ENCODE results near the gene FAM168A. TPM values are rescaled to one million over a fixed set of nuclear protein-coding genes. Genes with fewer than 3 reads are reported as not detected.

FAM168A gene
- total and polyA plus RNA-seq, 9 of the 15 experiments (the other 6 are each of a cell fraction or from before 2014, with no cell fraction given) = 0.44 to 7.2 (median 2.9) TPM

DNA sequence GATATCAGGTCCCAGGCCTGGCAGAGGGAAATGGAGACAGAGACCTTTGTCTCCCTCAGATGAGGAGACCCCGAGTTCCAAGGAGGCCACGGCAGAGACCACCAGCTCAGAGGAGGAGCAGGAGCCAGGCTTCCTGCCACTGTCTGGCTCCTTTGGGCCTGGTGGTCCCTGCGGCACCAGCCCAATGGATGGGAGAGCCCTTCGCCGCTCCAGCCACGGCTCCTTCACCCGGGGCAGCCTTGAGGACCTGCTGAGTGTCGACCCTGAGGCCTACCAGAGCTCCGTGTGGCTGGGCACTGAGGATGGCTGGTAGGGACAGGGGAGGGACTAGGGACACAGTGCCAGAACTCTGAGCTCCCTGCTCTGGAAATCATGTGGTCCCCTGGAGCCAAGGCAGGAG, 234.8 kb downstream of the FAM168A start (continued):
- TF ChIP-seq SMARCC2 (IDR thresholded peaks at IDR 0.05; ENCODE audit: low read depth) (no peak), GABPB1 (CRISPR knock-in tag; IDR thresholded peaks at IDR 0.05) (no peak), LEF1 (IDR thresholded peaks at IDR 0.05) (no peak), ERF (CRISPR knock-in tag; IDR thresholded peaks at IDR 0.05) (no peak)
- TF ChIP-seq, protein P1, sequence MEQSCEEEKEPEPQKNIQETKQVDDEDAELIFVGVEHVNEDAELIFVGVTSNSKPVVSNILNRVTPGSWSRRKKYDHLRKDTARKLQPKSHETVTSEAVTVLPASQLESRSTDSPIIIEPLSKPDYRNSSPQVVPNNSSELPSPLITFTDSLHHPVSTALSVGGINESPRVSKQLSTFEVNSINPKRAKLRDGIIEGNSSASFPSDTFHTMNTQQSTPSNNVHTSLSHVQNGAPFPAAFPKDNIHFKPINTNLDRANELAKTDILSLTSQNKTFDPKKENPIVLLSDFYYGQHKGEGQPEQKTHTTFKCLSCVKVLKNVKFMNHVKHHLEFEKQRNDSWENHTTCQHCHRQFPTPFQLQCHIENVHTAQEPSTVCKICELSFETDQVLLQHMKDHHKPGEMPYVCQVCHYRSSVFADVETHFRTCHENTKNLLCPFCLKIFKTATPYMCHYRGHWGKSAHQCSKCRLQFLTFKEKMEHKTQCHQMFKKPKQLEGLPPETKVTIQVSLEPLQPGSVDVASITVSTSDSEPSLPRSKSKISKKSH (CRISPR knock-in tag; IDR thresholded peaks at IDR 0.05) = no peak

GRCh38 chr11:73361953-73362776, 235.7 kb downstream of the FAM168A start:
- peaks cover 0 to 29% of the 10 kb centered on the region in 2 experiments; a peak in 3 of 5 replicates for H3K4me1 ChIP-seq (replicated peaks in 1 of 2; ENCODE audit: control insufficient read depth in 2 of 2, insufficient read depth in 2 of 2, low read length in 2 of 2)
- peak; percentile 76 to 99 (median 96) for DNase-seq (ENCODE audit: extremely low read depth in 1 of 4, low spot score in 3 of 4)
- no peaks in the 10 kb centered on the region for H3K9me3 ChIP-seq (replicated peaks; ENCODE audit: control insufficient read depth, insufficient read depth, low read depth, low read length)
- H3K79me2 ChIP-seq (ENCODE audit: control insufficient read depth, insufficient read depth, low read length) = no peaks in the 10 kb centered on the region
- H4K20me1 ChIP-seq (replicated peaks; ENCODE audit: control insufficient read depth, insufficient read depth, low read length) = peaks cover 14% of the 10 kb centered on the region
- WGBS (ENCODE audit: insufficient coverage, low coverage, missing lambda C conversion rate) = 3% methylated on average over 46 of the region's 70 CpGs
- peak; percentile 97 for ATAC-seq
- peak overlapping the region; percentile 87 for H2AFZ ChIP-seq (ENCODE audit: low read depth, low read length)
- peak; percentile 70 for FAIRE-seq
- H3K4me2 ChIP-seq (ENCODE audit: insufficient read depth, low read length) = peak overlapping the region; percentile 64
- no peaks in the 10 kb centered on the region for H3K36me3 ChIP-seq (ENCODE audit: control insufficient read depth, insufficient read depth, low read length)
- H3K9ac ChIP-seq (ENCODE audit: insufficient read depth in 1 of 2, low read depth in 2 of 2, low read length in 2 of 2) = peak overlapping the region in 1 of 2 experiments; percentile 79; a peak in 2 of 4 replicates
- no TSS peak for BruUV-seq (replicated peaks)
- in situ Hi-C loops (cut with MboI) (no loop called here), intact Hi-C loops (cut with micrococcal nuclease) (no loop called here)
- H3K27me3 ChIP-seq (ENCODE audit: control insufficient read depth in 2 of 2, insufficient read depth in 2 of 2, low read length in 2 of 2) = peaks cover 16 to 53% of the 10 kb centered on the region in 2 experiments
- H3K9me1 ChIP-seq (ENCODE audit: control insufficient read depth, insufficient read depth, low read length) = peaks cover 14% of the 10 kb centered on the region
- H3K4me3 ChIP-seq = peak overlapping the region; percentile 22
- ChIA-PET POLR2A (interaction anchor here (0.5 to 0.8 kb wide), 3 partner anchors 41 to 346 kb away, joined by 3 read pairs; no protein-coding TSS in a partner anchor), CTCF (ENCODE audit: low intra/inter-chr PET ratio) (no interaction called here)
- H3K27ac ChIP-seq (ENCODE audit: extremely low read depth, low read depth, low read length) = no peak overlapping the region
- TF ChIP-seq HNRNPUL1 (IDR thresholded peaks at IDR 0.05; ENCODE audit: low read length) (no peak), TRIM28 (IDR thresholded peaks at IDR 0.05) (no peak), REST (IDR thresholded peaks at IDR 0.05; ENCODE audit: borderline replicate concordance) (no peak), REST (CRISPR knock-in tag; IDR thresholded peaks at IDR 0.05; ENCODE audit: low read depth) (no peak), RBM34 (IDR thresholded peaks at IDR 0.05; ENCODE audit: borderline replicate concordance, insufficient read depth, low read length) (0 out of 2 replicates have a peak, but pooled peaks have one; percentile 25), ZNF76 (CRISPR knock-in tag; IDR thresholded peaks at IDR 0.05; ENCODE audit: borderline replicate concordance) (no peak), SNIP1 (IDR thresholded peaks at IDR 0.05; ENCODE audit: low read depth) (no peak)
